Nephron progenitor cell (in vitro differentiated cells): ENCODE results near the gene RNASE13.
A peak's percentile ranks its signal among the peaks of the same experiment; 100 is the strongest.

Experiments used
- DNase-seq: peaks from one replicate; pipeline ENCODE4 v3.0.0; 2021
- H3K27ac Mint-ChIP-seq: 2 replicates; pipeline ENCODE4 v1.8.0; 2021; ENCODE audit warnings: mild to moderate bottlenecking, moderate library complexity, mixed read lengths
- H3K27me3 Mint-ChIP-seq: 2 replicates; pipeline ENCODE4 v1.8.0; 2021; ENCODE audit warnings: mild to moderate bottlenecking, low read depth, mixed read lengths; ENCODE audit not compliant: poor library complexity
- H3K36me3 Mint-ChIP-seq: 2 replicates; pipeline ENCODE4 v1.8.0; 2021; ENCODE audit warnings: low read depth, mixed read lengths
- H3K4me1 Mint-ChIP-seq: 2 replicates; pipeline ENCODE4 v1.8.0; 2021; ENCODE audit warnings: mixed read lengths
- H3K4me3 Mint-ChIP-seq: 2 replicates; pipeline ENCODE4 v1.8.0; 2021; ENCODE audit warnings: mild to moderate bottlenecking, moderate library complexity, mixed read lengths
- H3K9me3 Mint-ChIP-seq: 2 replicates; pipeline ENCODE4 v1.8.0; 2021; ENCODE audit warnings: mild to moderate bottlenecking, moderate library complexity, mixed read lengths
- TF ChIP-seq, protein P1 (sequence below): fragments of 200-600 bp; sonication (generic); IDR thresholded peaks from 2 replicates; pipeline ENCODE4 v1.5.0; 2021; ENCODE audit warnings: antibody characterized with exemption

Gene RNASE13, protein sequence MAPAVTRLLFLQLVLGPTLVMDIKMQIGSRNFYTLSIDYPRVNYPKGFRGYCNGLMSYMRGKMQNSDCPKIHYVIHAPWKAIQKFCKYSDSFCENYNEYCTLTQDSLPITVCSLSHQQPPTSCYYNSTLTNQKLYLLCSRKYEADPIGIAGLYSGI

DNA sequence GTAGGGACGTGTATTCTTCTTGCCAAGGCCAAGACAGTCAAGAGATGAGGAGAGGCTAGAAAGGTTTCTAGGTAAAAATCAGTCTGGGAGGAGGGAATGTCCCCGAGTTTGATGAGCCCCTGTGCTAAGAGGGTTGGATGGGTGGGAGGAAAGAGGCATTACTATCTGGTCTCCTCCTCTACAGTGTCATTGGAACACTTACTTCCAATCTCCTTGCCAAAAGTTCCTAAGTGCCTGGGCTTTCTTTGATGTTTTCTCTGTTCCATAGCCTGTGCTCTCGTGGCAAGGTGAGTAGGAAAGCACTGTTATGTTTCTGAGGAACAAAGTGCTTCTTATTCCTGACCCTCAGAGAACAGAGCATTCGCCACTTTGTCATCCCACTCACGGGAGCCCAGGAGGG, at the start of gene RNASE13:
TSS of gene RNASE13 (minus strand) at position 101 of the 400 bp plus-strand sequence. CDS start 519 bp downstream, outside the sequence.
- Mint-ChIP-seq H3K27me3 (peaks cover 27% of the 10 kb centered on the region), H3K4me1 (peaks cover 59% of the 10 kb centered on the region), H3K27ac (no peak within 1 kb of the TSS), H3K9me3 (no peaks in the 10 kb centered on the region), H3K36me3 (no peaks in the 10 kb centered on the region), H3K4me3 (no peak within 1 kb of the TSS)
- TF ChIP-seq, protein P1, sequence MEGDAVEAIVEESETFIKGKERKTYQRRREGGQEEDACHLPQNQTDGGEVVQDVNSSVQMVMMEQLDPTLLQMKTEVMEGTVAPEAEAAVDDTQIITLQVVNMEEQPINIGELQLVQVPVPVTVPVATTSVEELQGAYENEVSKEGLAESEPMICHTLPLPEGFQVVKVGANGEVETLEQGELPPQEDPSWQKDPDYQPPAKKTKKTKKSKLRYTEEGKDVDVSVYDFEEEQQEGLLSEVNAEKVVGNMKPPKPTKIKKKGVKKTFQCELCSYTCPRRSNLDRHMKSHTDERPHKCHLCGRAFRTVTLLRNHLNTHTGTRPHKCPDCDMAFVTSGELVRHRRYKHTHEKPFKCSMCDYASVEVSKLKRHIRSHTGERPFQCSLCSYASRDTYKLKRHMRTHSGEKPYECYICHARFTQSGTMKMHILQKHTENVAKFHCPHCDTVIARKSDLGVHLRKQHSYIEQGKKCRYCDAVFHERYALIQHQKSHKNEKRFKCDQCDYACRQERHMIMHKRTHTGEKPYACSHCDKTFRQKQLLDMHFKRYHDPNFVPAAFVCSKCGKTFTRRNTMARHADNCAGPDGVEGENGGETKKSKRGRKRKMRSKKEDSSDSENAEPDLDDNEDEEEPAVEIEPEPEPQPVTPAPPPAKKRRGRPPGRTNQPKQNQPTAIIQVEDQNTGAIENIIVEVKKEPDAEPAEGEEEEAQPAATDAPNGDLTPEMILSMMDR: no peak
- no peak for DNase-seq

DNA sequence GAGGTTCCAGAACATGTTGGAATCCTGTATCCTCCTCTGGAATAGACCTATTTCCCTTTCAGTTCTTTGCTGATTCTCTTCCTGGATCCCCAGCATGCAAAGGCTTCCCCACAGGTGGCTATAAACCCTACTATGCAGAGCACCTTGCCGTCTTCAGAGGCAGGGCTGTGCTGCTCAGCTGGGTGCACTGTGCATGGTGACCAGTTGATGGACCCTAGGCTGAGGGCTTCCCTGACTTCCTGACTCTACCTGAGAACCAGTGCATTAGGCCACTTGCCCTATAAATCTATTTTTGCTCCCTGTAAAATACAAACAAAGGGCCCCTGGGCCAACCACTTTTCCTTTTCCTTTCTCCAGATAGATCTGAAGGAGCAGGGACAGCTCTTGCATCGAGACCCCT, 49.8 kb upstream of the RNASE13 start:
- peaks cover 73% of the 10 kb centered on the region for H3K36me3 Mint-ChIP-seq
- H3K27me3 Mint-ChIP-seq: peaks cover 3% of the 10 kb centered on the region
- H3K27ac Mint-ChIP-seq: peak overlapping the region; percentile 70
- H3K9me3 Mint-ChIP-seq: no peaks in the 10 kb centered on the region
- TF ChIP-seq, protein P1: no peak
- no peak for DNase-seq
- no peak overlapping the region for H3K4me3 Mint-ChIP-seq
- H3K4me1 Mint-ChIP-seq: peaks cover 18% of the 10 kb centered on the region

DNA sequence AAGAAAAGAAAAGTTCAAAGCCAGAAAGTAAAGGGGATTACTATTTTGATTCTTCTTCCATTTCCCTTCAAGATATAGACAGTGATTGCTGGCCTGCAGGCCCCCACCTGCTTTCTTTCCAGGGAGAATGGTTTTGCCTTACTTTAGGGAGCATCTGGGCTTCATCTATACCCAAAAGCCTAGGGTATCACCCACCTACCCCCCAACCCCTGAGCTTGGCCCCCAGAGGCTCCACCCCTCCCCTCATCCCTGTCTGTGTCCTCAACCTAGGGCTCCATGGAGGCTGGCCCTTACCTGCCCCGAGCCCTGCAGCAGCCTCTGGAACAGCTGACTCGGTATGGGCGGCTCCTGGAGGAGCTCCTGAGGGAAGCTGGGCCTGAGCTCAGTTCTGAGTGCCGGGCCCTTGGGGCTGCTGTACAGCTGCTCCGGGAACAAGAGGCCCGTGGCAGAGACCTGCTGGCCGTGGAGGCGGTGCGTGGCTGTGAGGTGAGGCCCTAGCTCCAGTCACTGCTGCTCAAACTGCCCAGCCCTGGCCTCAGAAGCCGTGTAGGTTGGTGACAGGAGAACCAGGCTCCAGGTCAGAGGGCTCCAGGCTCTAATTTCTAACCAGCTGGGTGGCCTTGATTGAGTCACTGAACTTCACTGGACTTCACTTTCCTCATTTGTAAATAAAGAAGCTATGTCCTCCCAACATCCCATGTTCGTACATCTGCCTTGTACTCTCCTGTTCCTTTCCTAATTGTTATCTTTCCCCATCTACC, 49.1 kb upstream of the RNASE13 start:
- Mint-ChIP-seq H3K27ac (peak overlapping the region; percentile 70), H3K4me1 (peaks cover 15% of the 10 kb centered on the region), H3K27me3 (no peaks in the 10 kb centered on the region), H3K9me3 (no peaks in the 10 kb centered on the region), H3K4me3 (no peak overlapping the region), H3K36me3 (peaks cover 73% of the 10 kb centered on the region)
- TF ChIP-seq, protein P1: no peak
- no peak for DNase-seq

DNA sequence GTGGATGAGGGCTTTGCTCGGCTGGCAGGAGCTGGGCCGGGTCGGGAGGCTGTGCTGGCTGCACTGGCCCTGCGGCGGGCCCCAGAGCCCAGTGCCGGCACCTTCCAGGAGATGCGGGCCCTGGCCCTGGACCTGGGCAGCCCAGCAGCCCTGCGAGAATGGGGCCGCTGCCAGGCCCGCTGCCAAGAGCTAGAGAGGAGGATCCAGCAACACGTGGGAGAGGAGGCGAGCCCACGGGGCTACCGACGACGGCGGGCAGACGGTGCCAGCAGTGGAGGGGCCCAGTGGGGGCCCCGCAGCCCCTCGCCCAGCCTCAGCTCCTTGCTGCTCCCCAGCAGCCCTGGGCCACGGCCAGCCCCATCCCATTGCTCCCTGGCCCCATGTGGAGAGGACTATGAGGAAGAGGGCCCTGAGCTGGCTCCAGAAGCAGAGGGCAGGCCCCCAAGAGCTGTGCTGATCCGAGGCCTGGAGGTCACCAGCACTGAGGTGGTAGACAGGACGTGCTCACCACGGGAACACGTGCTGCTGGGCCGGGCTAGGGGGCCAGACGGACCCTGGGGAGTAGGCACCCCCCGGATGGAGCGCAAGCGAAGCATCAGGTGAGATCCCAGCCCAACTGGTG, 47.0 kb upstream of the RNASE13 start:
- Mint-ChIP-seq H3K27me3 (peaks cover 3% of the 10 kb centered on the region), H3K4me3 (no peak overlapping the region), H3K9me3 (no peaks in the 10 kb centered on the region), H3K27ac (no peak overlapping the region), H3K4me1 (peaks cover 3% of the 10 kb centered on the region), H3K36me3 (peaks cover 75% of the 10 kb centered on the region)
- no peak for DNase-seq
- TF ChIP-seq, protein P1: no peak

DNA sequence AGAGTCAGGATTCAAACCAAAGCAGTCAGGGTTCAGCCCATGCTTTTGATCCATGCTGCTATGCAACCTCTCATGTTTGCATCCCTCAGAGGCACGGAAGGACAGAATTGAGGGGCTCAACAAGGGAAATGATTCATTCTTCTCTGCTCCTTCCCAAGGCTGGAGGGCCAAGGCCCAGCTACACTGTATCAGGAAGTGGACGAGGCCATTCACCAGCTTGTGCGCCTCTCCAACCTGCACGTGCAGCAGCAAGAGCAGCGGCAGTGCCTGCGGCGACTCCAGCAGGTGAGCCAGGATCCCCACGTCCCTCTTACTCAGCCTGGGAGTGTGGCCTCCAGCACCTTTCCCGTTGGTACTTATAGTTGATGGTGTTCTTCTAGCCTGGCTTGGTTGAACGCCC, 44.1 kb upstream of the RNASE13 start:
- DNase-seq: no peak
- H3K4me3 Mint-ChIP-seq: no peak overlapping the region

More for the DNA sequence above, 44.1 kb upstream of the RNASE13 start:
- Mint-ChIP-seq H3K4me1 (peaks cover 6% of the 10 kb centered on the region), H3K36me3 (peaks cover 73% of the 10 kb centered on the region), H3K27ac (no peak overlapping the region), H3K27me3 (peaks cover 3% of the 10 kb centered on the region), H3K9me3 (no peaks in the 10 kb centered on the region)
- TF ChIP-seq, protein P1: no peak
